HCT116 (cell line): ENCODE measurements around the gene DKK3. TPM values are rescaled to one million over a fixed set of nuclear protein-coding genes. Genes with fewer than 3 reads are reported as not detected.

Experiments used
- ATAC-seq: fragments of 200-7000 bp; cut with Tn5 transposase; 2 replicates; pipeline ENCODE4 v1.9.1; 2020; ENCODE audit warnings: mild to moderate bottlenecking, moderate library complexity
- BruUV-seq: library from RNA; stranded (reverse); fragments of 400-500 nt; replicated peaks from 2 replicates; lab custom pipeline; 2021; lab: Mats Ljungman, UMichigan
- CTCF ChIA-PET: fragments of 300-600 bp; sonication (Branson Sonifier 250); formaldehyde crosslinking; loops from one replicate; lab custom pipeline; 2021; ENCODE audit warnings: antibody characterized with exemption; lab: Charles Lee
- POLR2A ChIA-PET: fragments of 300-600, 350-600 bp; sonication (Branson Sonifier 250); formaldehyde crosslinking; loops from one replicate; lab custom pipeline; 2021; ENCODE audit warnings: antibody characterized with exemption; lab: Charles Lee
- RAD21 ChIA-PET, 2 experiments: fragments of 300-600 bp; sonication (Branson Sonifier 250); formaldehyde crosslinking; loops; one replicate each; lab custom pipeline; 2023; ENCODE audit warnings: low total read pairs in 2 of 2; ENCODE audit not compliant: uncharacterized antibody in 2 of 2, unreplicated experiment in 2 of 2, low non-redundant PET in 1 of 2; lab: Charles Lee
- DNase-seq: peaks from one replicate; pipeline ENCODE4 v3.0.0-alpha.2; 2010; ENCODE audit warnings: low read depth, low spot score
- H2AFZ ChIP-seq: fragments of 200-600 bp; shearing (Covaris generic), sonication (generic); 2 replicates; pipeline ENCODE4 v1.6.1; 2017; ENCODE audit warnings: low read depth, mixed run types, mixed read lengths, antibody characterized with exemption, low read length; ENCODE audit not compliant: poor library complexity, severe bottlenecking
- H3K27ac ChIP-seq: 2 replicates; pipeline ENCODE4 v1.5.1; 2012; ENCODE audit warnings: low read depth, low read length
- H3K27me3 ChIP-seq: fragments of 200-600 bp; sonication (generic); 2 replicates; pipeline ENCODE4 v1.6.1; 2016; ENCODE audit warnings: mixed run types, low read length, mixed read lengths; ENCODE audit not compliant: insufficient read depth
- H3K36me3 ChIP-seq, 2 experiments: fragments of 200-500 bp in 1 of 2; fragments of 200-600 bp in 1 of 2; sonication (Bioruptor generic) in 1 of 2; sonication (generic) in 1 of 2; 2 replicates each; pipeline versions ENCODE4 v1.5.1 to v1.6.1; 2014 to 2016; ENCODE audit warnings: low read length in 2 of 2, inconsistent platforms in 1 of 2, mixed read lengths in 1 of 2, mixed run types in 1 of 2; ENCODE audit not compliant: insufficient read depth in 2 of 2, control insufficient read depth in 1 of 2
- H3K4me1 ChIP-seq, 2 experiments: fragments of 200-600 bp in 1 of 2; sonication (generic) in 1 of 2; 2 replicates each; pipeline versions ENCODE4 v1.5.1 to v1.6.1; 2012 to 2017; ENCODE audit warnings: low read length in 2 of 2, inconsistent platforms in 1 of 2, mild to moderate bottlenecking in 1 of 2, mixed read lengths in 1 of 2, mixed run types in 1 of 2, moderate library complexity in 1 of 2; ENCODE audit not compliant: insufficient read depth in 2 of 2, control insufficient read depth in 1 of 2
- H3K4me2 ChIP-seq: fragments of 200-600 bp; sonication (generic); 2 replicates; pipeline ENCODE4 v1.6.1; 2017; ENCODE audit warnings: mixed run types, low read length, mixed read lengths
- H3K4me3 ChIP-seq, 2 experiments: fragments of 200-600 bp in 1 of 2; sonication (generic) in 1 of 2; replicated peaks in 1 of 2; 2 replicates each; pipeline ENCODE4 v1.5.1; 2011 to 2016; ENCODE audit warnings: low read length in 2 of 2, control low read depth in 1 of 2, low read depth in 1 of 2, mild to moderate bottlenecking in 1 of 2, mixed read lengths in 1 of 2, mixed run types in 1 of 2
- H3K79me2 ChIP-seq: fragments of 200-600 bp; sonication (generic); 2 replicates; pipeline ENCODE4 v1.6.1; 2017; ENCODE audit warnings: mild to moderate bottlenecking, mixed run types, low read length, moderate library complexity, mixed read lengths; ENCODE audit not compliant: insufficient read depth
- H3K9ac ChIP-seq: fragments of 200-600 bp; sonication (generic); 2 replicates; pipeline ENCODE4 v1.6.1; 2016; ENCODE audit warnings: low read length, mixed read lengths
- H3K9me2 ChIP-seq: fragments of 200-600 bp; sonication (generic), shearing (Covaris generic); 2 replicates; pipeline ENCODE4 v1.6.1; 2017; ENCODE audit warnings: mixed run types, mild to moderate bottlenecking, moderate library complexity; ENCODE audit not compliant: insufficient read depth
- H3K9me3 ChIP-seq, 2 experiments: fragments of 200-500 bp in 1 of 2; fragments of 200-600 bp in 1 of 2; sonication (Bioruptor generic) in 1 of 2; sonication (generic) in 1 of 2; 2 replicates each; pipeline ENCODE4 v1.6.1; 2014 to 2017; ENCODE audit warnings: low read length in 2 of 2, mixed read lengths in 2 of 2, inconsistent platforms in 1 of 2, low read depth in 1 of 2, mild to moderate bottlenecking in 1 of 2, mixed run types in 1 of 2, moderate library complexity in 1 of 2; ENCODE audit not compliant: control insufficient read depth in 1 of 2, insufficient read depth in 1 of 2
- H4K20me1 ChIP-seq: fragments of 200-600 bp; sonication (generic), shearing (Covaris generic); 2 replicates; pipeline ENCODE4 v1.6.1; 2017; ENCODE audit warnings: mixed run types, mild to moderate bottlenecking, moderate library complexity; ENCODE audit not compliant: insufficient read depth
- CEBPB ChIP-seq: IDR thresholded peaks from 2 replicates; pipeline ENCODE4 v1.6.1; 2012; ENCODE audit warnings: low read depth
- CTCF ChIP-seq, 3 experiments: fragments of 200-600 bp in 1 of 3; sonication (generic) in 1 of 3; IDR thresholded peaks in 2 of 3; conservative IDR thresholded peaks in 1 of 3; 2 replicates each; pipeline ENCODE4 v1.5.1; 2012 to 2017; ENCODE audit warnings: low read depth in 2 of 3, low read length in 2 of 3, antibody characterized with exemption in 1 of 3, borderline replicate concordance in 1 of 3, control low read depth in 1 of 3, mild to moderate bottlenecking in 1 of 3, mixed read lengths in 1 of 3, mixed run types in 1 of 3, moderate library complexity in 1 of 3; ENCODE audit not compliant: insufficient read depth in 1 of 3
- EZH2phosphoT487 ChIP-seq: fragments of 200-600 bp; IDR thresholded peaks from 2 replicates; pipeline ENCODE4 v1.6.1; 2018; ENCODE audit warnings: antibody characterized with exemption, borderline replicate concordance
- POLR2A ChIP-seq: IDR thresholded peaks from 2 replicates; pipeline ENCODE4 v1.7.0; 2011; ENCODE audit warnings: borderline replicate concordance; ENCODE audit not compliant: insufficient read depth, insufficient read length; ENCODE audit errors: extremely low read depth
- RAD21 ChIP-seq: IDR thresholded peaks from 2 replicates; pipeline ENCODE4 v1.6.1; 2012; ENCODE audit warnings: low read depth, mild to moderate bottlenecking
- SP1 ChIP-seq: IDR thresholded peaks from 2 replicates; pipeline ENCODE4 v1.6.1; 2012; ENCODE audit warnings: low read depth
- YY1 ChIP-seq: IDR thresholded peaks from 2 replicates; pipeline ENCODE4 v1.6.1; 2011; ENCODE audit warnings: low read length, low read depth, moderate library complexity, mild to moderate bottlenecking; ENCODE audit not compliant: insufficient replicate concordance; ENCODE audit errors: extremely low read depth
- ZFX ChIP-seq: fragments of 450-650 bp; IDR thresholded peaks from 2 replicates; pipeline ENCODE4 v1.6.1; 2017
- ZNF274 ChIP-seq: fragments of 200-500 bp; sonication (Bioruptor generic); IDR thresholded peaks from 2 replicates; pipeline ENCODE4 v1.6.1; 2014; ENCODE audit warnings: mild to moderate bottlenecking, low read depth, low read length, inconsistent platforms
- intact Hi-C: fragments of 100-400 bp; cut with micrococcal nuclease; formaldehyde crosslinking; loops from 2 replicates; pipeline ENCODE4 v1.10.0; 2022
- total RNA-seq: library from RNA; stranded (reverse); gene quantifications from one replicate; pipeline ENCODE4 v1.2.1, GENCODE V29; 2021; ENCODE audit not compliant: unreplicated experiment

The DKK3 gene
- total RNA-seq, 1 experiment from 2014 or later = 0.49 TPM

GRCh38 chr11:11967669-11968510 lies 40.5 kb downstream of the DKK3 start:
- Histone ChIP-seq H3K4me3 (no peak overlapping the region), H3K79me2 (no peaks in the 10 kb centered on the region), H3K9me2 (no peaks in the 10 kb centered on the region), H2AFZ (no peak overlapping the region), H3K27ac (no peak overlapping the region), H3K4me1 (peaks cover 0 to 7% of the 10 kb centered on the region in 2 experiments; a peak in 1 of 4 replicates), H3K36me3 (no peaks in the 10 kb centered on the region), H3K4me2 (no peak overlapping the region), H4K20me1 (no peaks in the 10 kb centered on the region), H3K27me3 (no peaks in the 10 kb centered on the region), H3K9ac (no peak overlapping the region), H3K9me3 (no peaks in the 10 kb centered on the region)
- intact Hi-C loops = no loop called here
- DNase-seq = no peak
- ChIA-PET POLR2A (no interaction called here), CTCF (interaction anchor here (1.0 to 3.0 kb wide), 9 partner anchors 9 to 93 kb away, joined by 3 to 21 read pairs (median 7); no protein-coding TSS in a partner anchor), RAD21 (interaction anchor here in 1 of 2 experiments (1.1 kb wide), 1 partner anchor 77 kb away, joined by 3 read pairs; no protein-coding TSS in a partner anchor)
- BruUV-seq = no TSS peak
- ATAC-seq = no peak
- TF ChIP-seq YY1 = no peak
- no peak for TF ChIP-seq SP1
- TF ChIP-seq POLR2A = no peak
- no peak for TF ChIP-seq CTCF (IDR thresholded peaks at IDR 0.05 in 2 of 3, conservative IDR thresholded peaks at IDR 0.05 in 1 of 3; ENCODE audit: borderline replicate concordance in 1 of 3, insufficient read depth in 1 of 3, low read depth in 2 of 3, low read length in 2 of 3)
- no peak for TF ChIP-seq ZFX
- no peak for TF ChIP-seq CEBPB
- TF ChIP-seq RAD21 = no peak
- TF ChIP-seq ZNF274 = no peak
- no peak for TF ChIP-seq EZH2phosphoT487
